ENCODE results near the gene MUSTN1. TPM values are rescaled to one million over a fixed set of nuclear protein-coding genes. Genes with fewer than 3 reads are reported as not detected.

Gene MUSTN1
- total RNA-seq, 1 experiment from 2014 or later, result 0.49 TPM

- no peak for DNase-seq (ENCODE audit: low read depth, low spot score)
- Histone ChIP-seq H3K36me3 (ENCODE audit: control insufficient read depth, insufficient read depth, low read length) (no peaks in the 10 kb centered on the region), H3K27me3 (ENCODE audit: control insufficient read depth, insufficient read depth, low read length) (no peaks in the 10 kb centered on the region), H3K4me1 (ENCODE audit: control insufficient read depth, insufficient read depth, low read length) (no peaks in the 10 kb centered on the region), H3K9me3 (ENCODE audit: control insufficient read depth, insufficient read depth, low read depth, low read length) (no peaks in the 10 kb centered on the region), H3K27ac (ENCODE audit: low read length) (no peak overlapping the region), H3K4me3 (ENCODE audit: low read depth in 2 of 2, low read length in 2 of 2) (no peak overlapping the region)
- POLR2A ChIA-PET, result no interaction called here
- CTCF ChIA-PET, result no interaction called here
- in situ Hi-C loops (cut with HindIII; ENCODE audit: low pct_unique_long_range_greater_than_20kb, low sequenced_read_pairs), result no loop called here
- no TSS peak for BruUV-seq (replicated peaks)
- ATAC-seq, result 0 out of 2 replicates have a peak, but pooled peaks have one; percentile 23
- no peak for TF ChIP-seq POLR2AphosphoS5 (IDR thresholded peaks at IDR 0.05; ENCODE audit: low read depth, low read length)
- no peak for TF ChIP-seq TCF7L2 (IDR thresholded peaks at IDR 0.05; ENCODE audit: low read depth, low read length)
- no peak for TF ChIP-seq CTCF (IDR thresholded peaks at IDR 0.05)
- TF ChIP-seq, protein P1, sequence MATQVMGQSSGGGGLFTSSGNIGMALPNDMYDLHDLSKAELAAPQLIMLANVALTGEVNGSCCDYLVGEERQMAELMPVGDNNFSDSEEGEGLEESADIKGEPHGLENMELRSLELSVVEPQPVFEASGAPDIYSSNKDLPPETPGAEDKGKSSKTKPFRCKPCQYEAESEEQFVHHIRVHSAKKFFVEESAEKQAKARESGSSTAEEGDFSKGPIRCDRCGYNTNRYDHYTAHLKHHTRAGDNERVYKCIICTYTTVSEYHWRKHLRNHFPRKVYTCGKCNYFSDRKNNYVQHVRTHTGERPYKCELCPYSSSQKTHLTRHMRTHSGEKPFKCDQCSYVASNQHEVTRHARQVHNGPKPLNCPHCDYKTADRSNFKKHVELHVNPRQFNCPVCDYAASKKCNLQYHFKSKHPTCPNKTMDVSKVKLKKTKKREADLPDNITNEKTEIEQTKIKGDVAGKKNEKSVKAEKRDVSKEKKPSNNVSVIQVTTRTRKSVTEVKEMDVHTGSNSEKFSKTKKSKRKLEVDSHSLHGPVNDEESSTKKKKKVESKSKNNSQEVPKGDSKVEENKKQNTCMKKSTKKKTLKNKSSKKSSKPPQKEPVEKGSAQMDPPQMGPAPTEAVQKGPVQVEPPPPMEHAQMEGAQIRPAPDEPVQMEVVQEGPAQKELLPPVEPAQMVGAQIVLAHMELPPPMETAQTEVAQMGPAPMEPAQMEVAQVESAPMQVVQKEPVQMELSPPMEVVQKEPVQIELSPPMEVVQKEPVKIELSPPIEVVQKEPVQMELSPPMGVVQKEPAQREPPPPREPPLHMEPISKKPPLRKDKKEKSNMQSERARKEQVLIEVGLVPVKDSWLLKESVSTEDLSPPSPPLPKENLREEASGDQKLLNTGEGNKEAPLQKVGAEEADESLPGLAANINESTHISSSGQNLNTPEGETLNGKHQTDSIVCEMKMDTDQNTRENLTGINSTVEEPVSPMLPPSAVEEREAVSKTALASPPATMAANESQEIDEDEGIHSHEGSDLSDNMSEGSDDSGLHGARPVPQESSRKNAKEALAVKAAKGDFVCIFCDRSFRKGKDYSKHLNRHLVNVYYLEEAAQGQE (IDR thresholded peaks at IDR 0.05; ENCODE audit: insufficient read depth in 1 of 2, low read depth in 2 of 2, low read length in 1 of 2), result no peak
- TF ChIP-seq SIN3A (IDR thresholded peaks at IDR 0.05; ENCODE audit: borderline replicate concordance, insufficient read depth, low read depth, low read length), result no peak
- intact Hi-C loops (cut with micrococcal nuclease; ENCODE audit: unreplicated experiment), result no loop called here
Observed at GRCh38 chr3:52788890-52789745, 45.7 kb downstream of the MUSTN1 start.

GRCh38 chr3:52787672-52788625, 46.9 kb downstream of the MUSTN1 start:
- no peaks in the 10 kb centered on the region for H3K9me3 ChIP-seq (ENCODE audit: control insufficient read depth, insufficient read depth, low read depth, low read length)
- intact Hi-C loops (cut with micrococcal nuclease; ENCODE audit: unreplicated experiment) (no loop called here), in situ Hi-C loops (cut with HindIII; ENCODE audit: low pct_unique_long_range_greater_than_20kb, low sequenced_read_pairs) (no loop called here)
- H3K27ac ChIP-seq (ENCODE audit: low read length), result no peak overlapping the region
- ATAC-seq (no peak), DNase-seq (ENCODE audit: low read depth, low spot score) (no peak)
- TF ChIP-seq CTCF (IDR thresholded peaks at IDR 0.05) (no peak), SIN3A (IDR thresholded peaks at IDR 0.05; ENCODE audit: borderline replicate concordance, insufficient read depth, low read depth, low read length) (no peak), TCF7L2 (IDR thresholded peaks at IDR 0.05; ENCODE audit: low read depth, low read length) (no peak), POLR2AphosphoS5 (IDR thresholded peaks at IDR 0.05; ENCODE audit: low read depth, low read length) (no peak)
- TF ChIP-seq, protein P1 (IDR thresholded peaks at IDR 0.05; ENCODE audit: insufficient read depth in 1 of 2, low read depth in 2 of 2, low read length in 1 of 2), result no peak
- no TSS peak for BruUV-seq (replicated peaks)
- no peak overlapping the region for H3K4me3 ChIP-seq (ENCODE audit: low read depth in 2 of 2, low read length in 2 of 2)
- no peaks in the 10 kb centered on the region; the same call in 1 of the 2 replicates for H3K27me3 ChIP-seq (ENCODE audit: control insufficient read depth, insufficient read depth, low read length)
- ChIA-PET CTCF (no interaction called here), POLR2A (interaction anchor here (0.6 kb wide), 1 partner anchor 18 kb away, joined by 3 read pairs; no protein-coding TSS in a partner anchor)
- no peaks in the 10 kb centered on the region for H3K36me3 ChIP-seq (ENCODE audit: control insufficient read depth, insufficient read depth, low read length)
- no peaks in the 10 kb centered on the region for H3K4me1 ChIP-seq (ENCODE audit: control insufficient read depth, insufficient read depth, low read length)
